Nephron (organoid): ENCODE measurements around the gene DYNC1LI1.
A peak's percentile ranks its signal among the peaks of the same experiment; 100 is the strongest.

Source experiments
- H3K27ac Mint-ChIP-seq, 3 experiments: 2 replicates each; pipeline ENCODE4 v1.8.0; 2020; ENCODE audit warnings: mixed read lengths in 3 of 3, mild to moderate bottlenecking in 2 of 3, moderate library complexity in 1 of 3
- H3K27me3 Mint-ChIP-seq: 2 replicates; pipeline ENCODE4 v1.8.0; 2021; ENCODE audit warnings: low read depth, mild to moderate bottlenecking, moderate library complexity, mixed read lengths
- H3K36me3 Mint-ChIP-seq: 2 replicates; pipeline ENCODE4 v1.8.0; 2020; ENCODE audit warnings: low read depth, mixed read lengths
- H3K4me1 Mint-ChIP-seq: 2 replicates; pipeline ENCODE4 v1.8.0; 2020; ENCODE audit warnings: mixed read lengths
- H3K4me3 Mint-ChIP-seq, 3 experiments: 2 replicates each; pipeline ENCODE4 v1.8.0; 2020; ENCODE audit warnings: mild to moderate bottlenecking in 3 of 3, mixed read lengths in 3 of 3, moderate library complexity in 2 of 3
- H3K9me3 Mint-ChIP-seq: 2 replicates; pipeline ENCODE4 v1.8.0; 2020; ENCODE audit warnings: mixed read lengths
- CTCF ChIP-seq, 3 experiments: fragments of 200-600 bp; sonication (generic); IDR thresholded peaks; one replicate each; pipeline ENCODE4 v1.5.0; 2021; ENCODE audit warnings: antibody characterized with exemption in 3 of 3; ENCODE audit not compliant: unreplicated experiment in 3 of 3

DYNC1LI1 gene

GRCh38 chr3:32487781-32488473 is 82.7 kb downstream of the DYNC1LI1 start:
- no peak overlapping the region for H3K4me3 Mint-ChIP-seq
- peaks cover 8% of the 10 kb centered on the region for H3K4me1 Mint-ChIP-seq
- H3K36me3 Mint-ChIP-seq: peaks cover 39% of the 10 kb centered on the region
- H3K9me3 Mint-ChIP-seq: no peaks in the 10 kb centered on the region
- no peaks in the 10 kb centered on the region for H3K27me3 Mint-ChIP-seq
- no peak for TF ChIP-seq CTCF (IDR thresholded peaks at IDR 0.05; ENCODE audit: unreplicated experiment in 3 of 3)
- peak overlapping the region in 1 of 3 experiments; percentile 42 for H3K27ac Mint-ChIP-seq

- TF ChIP-seq CTCF (IDR thresholded peaks at IDR 0.05; ENCODE audit: unreplicated experiment in 3 of 3): no peak
- Mint-ChIP-seq H3K4me1 (peaks cover 8% of the 10 kb centered on the region), H3K4me3 (no peak overlapping the region), H3K9me3 (no peaks in the 10 kb centered on the region), H3K27ac (no peak overlapping the region), H3K36me3 (peaks cover 64% of the 10 kb centered on the region), H3K27me3 (no peaks in the 10 kb centered on the region)
Measured at GRCh38 chr3:32484436-32484835, 86.2 kb downstream of the DYNC1LI1 start.

- no peaks in the 10 kb centered on the region for H3K9me3 Mint-ChIP-seq
- H3K27me3 Mint-ChIP-seq: no peaks in the 10 kb centered on the region
- no peak for TF ChIP-seq CTCF (IDR thresholded peaks at IDR 0.05; ENCODE audit: unreplicated experiment in 3 of 3)
- peaks cover 71% of the 10 kb centered on the region for H3K36me3 Mint-ChIP-seq
- H3K4me1 Mint-ChIP-seq: peaks cover 8% of the 10 kb centered on the region
- no peak overlapping the region for H3K27ac Mint-ChIP-seq
- no peak overlapping the region for H3K4me3 Mint-ChIP-seq
Measured at GRCh38 chr3:32483772-32484171, 86.9 kb downstream of the DYNC1LI1 start.

GRCh38 chr3:32482693-32483092 is 88.0 kb downstream of the DYNC1LI1 start:
- TF ChIP-seq CTCF (IDR thresholded peaks at IDR 0.05; ENCODE audit: unreplicated experiment in 3 of 3): no peak
- no peaks in the 10 kb centered on the region for H3K9me3 Mint-ChIP-seq
- H3K4me3 Mint-ChIP-seq: no peak overlapping the region
- H3K36me3 Mint-ChIP-seq: peaks cover 69% of the 10 kb centered on the region
- no peaks in the 10 kb centered on the region for H3K4me1 Mint-ChIP-seq
- H3K27me3 Mint-ChIP-seq: no peaks in the 10 kb centered on the region
- no peak overlapping the region for H3K27ac Mint-ChIP-seq

- Mint-ChIP-seq H3K9me3 (no peaks in the 10 kb centered on the region), H3K27ac (no peak overlapping the region), H3K4me1 (no peaks in the 10 kb centered on the region), H3K36me3 (peaks cover 67% of the 10 kb centered on the region), H3K4me3 (no peak overlapping the region), H3K27me3 (no peaks in the 10 kb centered on the region)
- no peak for TF ChIP-seq CTCF (IDR thresholded peaks at IDR 0.05; ENCODE audit: unreplicated experiment in 3 of 3)
Measured at GRCh38 chr3:32481791-32482631, 88.6 kb downstream of the DYNC1LI1 start.
